ENCODE measurements around the gene ADRM1.

DNA sequence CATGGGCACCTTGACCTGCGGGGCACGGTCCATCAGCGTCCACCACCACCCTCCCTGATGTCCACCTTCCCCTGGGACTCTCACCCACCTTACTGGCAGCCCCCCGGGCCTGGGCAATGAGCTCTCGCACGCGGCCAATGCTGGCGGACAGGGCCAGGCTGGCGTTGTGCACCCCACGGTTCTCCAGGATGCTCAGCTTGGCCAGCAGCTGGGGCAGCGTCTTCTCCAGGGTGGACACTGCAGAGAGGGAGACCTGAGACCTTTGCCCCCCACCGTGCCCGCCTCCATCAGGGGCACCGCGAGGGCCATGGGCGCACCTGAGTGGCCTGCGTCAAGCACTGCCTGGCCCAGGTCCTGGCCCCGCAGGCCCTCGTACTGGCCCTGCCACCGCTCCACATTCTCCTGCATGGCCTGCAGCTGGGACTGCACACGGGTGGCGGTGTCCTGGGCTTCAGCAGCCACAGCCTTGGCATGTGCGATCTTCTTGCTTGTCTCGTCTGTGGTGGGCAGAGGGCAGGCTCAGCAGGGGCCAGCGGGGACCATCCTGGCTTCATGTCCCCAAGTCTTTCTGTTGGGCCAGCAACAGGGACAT, 12.0 kb downstream of the ADRM1 start:
- TF ChIP-seq, protein P1, sequence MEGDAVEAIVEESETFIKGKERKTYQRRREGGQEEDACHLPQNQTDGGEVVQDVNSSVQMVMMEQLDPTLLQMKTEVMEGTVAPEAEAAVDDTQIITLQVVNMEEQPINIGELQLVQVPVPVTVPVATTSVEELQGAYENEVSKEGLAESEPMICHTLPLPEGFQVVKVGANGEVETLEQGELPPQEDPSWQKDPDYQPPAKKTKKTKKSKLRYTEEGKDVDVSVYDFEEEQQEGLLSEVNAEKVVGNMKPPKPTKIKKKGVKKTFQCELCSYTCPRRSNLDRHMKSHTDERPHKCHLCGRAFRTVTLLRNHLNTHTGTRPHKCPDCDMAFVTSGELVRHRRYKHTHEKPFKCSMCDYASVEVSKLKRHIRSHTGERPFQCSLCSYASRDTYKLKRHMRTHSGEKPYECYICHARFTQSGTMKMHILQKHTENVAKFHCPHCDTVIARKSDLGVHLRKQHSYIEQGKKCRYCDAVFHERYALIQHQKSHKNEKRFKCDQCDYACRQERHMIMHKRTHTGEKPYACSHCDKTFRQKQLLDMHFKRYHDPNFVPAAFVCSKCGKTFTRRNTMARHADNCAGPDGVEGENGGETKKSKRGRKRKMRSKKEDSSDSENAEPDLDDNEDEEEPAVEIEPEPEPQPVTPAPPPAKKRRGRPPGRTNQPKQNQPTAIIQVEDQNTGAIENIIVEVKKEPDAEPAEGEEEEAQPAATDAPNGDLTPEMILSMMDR (IDR thresholded peaks at IDR 0.05) = no peak
- TF ChIP-seq EZH2phosphoT487 (IDR thresholded peaks at IDR 0.05) = no peak
- TF ChIP-seq EZH2 (IDR thresholded peaks at IDR 0.05) = no peak

Measured in neural progenitor cell (in vitro differentiated cells).